Transverse colon (tissue), 4 donors: ENCODE data around the gene IYD.

Experiments
- CTCF ChIP-seq, 5 experiments: fragments of 200-600 bp in 3 of 5; fragments of 450-650 bp in 2 of 5; sonication (generic) in 3 of 5; IDR thresholded peaks; 1 replicate in 2 of 5; 2 replicates in 3 of 5; pipeline ENCODE4 v1.5.1; 2016 to 2017; ENCODE audit warnings: antibody characterized with exemption in 5 of 5, inconsistent platforms in 3 of 5, mild to moderate bottlenecking in 2 of 5, moderate library complexity in 1 of 5
- POLR2AphosphoS5 ChIP-seq, 3 donors: sonication (generic); formaldehyde crosslinking; IDR thresholded peaks; one replicate each; pipeline ENCODE4 v1.6.1; 2016; ENCODE audit warnings: antibody characterized with exemption in 3 of 3

- TF ChIP-seq CTCF (IDR thresholded peaks at IDR 0.05) (no peak), POLR2AphosphoS5 (IDR thresholded peaks at IDR 0.05) (no peak)
Measured at GRCh38 chr6:150372051-150372450, 3.2 kb downstream of the IYD start.
